Naive thymus-derived CD4-positive, alpha-beta T cell (primary cell): Measurements from ENCODE around the gene ZFAND4. TPM values are rescaled to one million over a fixed set of nuclear protein-coding genes. Genes with fewer than 3 reads are reported as not detected.
"Not testable (repeated sequence)": the region's sequence is repeated elsewhere in the genome, so short reads cannot be mapped to it uniquely, and the experiment has no call there.

Source experiments
- ATAC-seq: fragments of 150-1000 bp; cut with Tn5 transposase; 2 replicates; pipeline ENCODE4 v1.10.0; 2021; ENCODE audit warnings: mild to moderate bottlenecking, moderate library complexity
- CTCF ChIA-PET: fragments of 350-600 bp; sonication (Branson Sonifier 250); formaldehyde crosslinking; loops from one replicate; lab custom pipeline; 2021; ENCODE audit warnings: antibody characterized with exemption; lab: Charles Lee
- POLR2A ChIA-PET: fragments of 350-600 bp; sonication (Branson Sonifier 250); formaldehyde crosslinking; loops from one replicate; lab custom pipeline; 2021; ENCODE audit warnings: antibody characterized with exemption, inconsistent platforms; lab: Charles Lee
- DNase-seq, 9 donors: peaks; one replicate each; pipeline versions ENCODE4 v3.0.0 to v3.0.0-alpha.2; 2020 to 2022; ENCODE audit warnings: mixed read lengths in 1 of 9
- H3K27ac ChIP-seq: one replicate; pipeline ENCODE4 v1.7.0; 2013; ENCODE audit warnings: mild to moderate bottlenecking, low read depth, low read length, moderate library complexity
- H3K27me3 ChIP-seq, 2 donors: one replicate each; pipeline ENCODE4 v1.7.0; 2013; ENCODE audit warnings: low read length in 2 of 2, mild to moderate bottlenecking in 2 of 2, moderate library complexity in 2 of 2; ENCODE audit not compliant: control insufficient read depth in 2 of 2, insufficient read depth in 2 of 2
- H3K36me3 ChIP-seq, 3 experiments: 1 replicate in 2 of 3; 2 replicates in 1 of 3; pipeline ENCODE4 v1.7.0; 2013; ENCODE audit warnings: low read length in 3 of 3, mild to moderate bottlenecking in 3 of 3, moderate library complexity in 1 of 3; ENCODE audit not compliant: insufficient read depth in 3 of 3, control insufficient read depth in 2 of 3
- H3K4me1 ChIP-seq, 2 donors: one replicate each; pipeline ENCODE4 v1.7.0; 2013; ENCODE audit warnings: low read length in 2 of 2, mild to moderate bottlenecking in 2 of 2, moderate library complexity in 1 of 2; ENCODE audit not compliant: control insufficient read depth in 2 of 2, insufficient read depth in 2 of 2
- H3K4me3 ChIP-seq: 2 replicates; pipeline ENCODE4 v1.7.0; 2013; ENCODE audit warnings: mild to moderate bottlenecking, low read length
- H3K9me3 ChIP-seq, 3 experiments: 1 replicate in 2 of 3; 2 replicates in 1 of 3; pipeline ENCODE4 v1.7.0; 2013; ENCODE audit warnings: low read length in 3 of 3; ENCODE audit not compliant: control insufficient read depth in 2 of 3
- H3K27ac Mint-ChIP-seq, 9 donors: one replicate each; pipeline ENCODE4 v1.8.0; 2020 to 2022; ENCODE audit warnings: mixed read lengths in 9 of 9, mild to moderate bottlenecking in 8 of 9, moderate library complexity in 5 of 9, inconsistent platforms in 2 of 9
- H3K27me3 Mint-ChIP-seq, 5 donors: one replicate each; pipeline ENCODE4 v1.8.0; 2021 to 2022; ENCODE audit warnings: mixed read lengths in 5 of 5, mild to moderate bottlenecking in 1 of 5
- H3K36me3 Mint-ChIP-seq, 5 donors: one replicate each; pipeline ENCODE4 v1.8.0; 2020 to 2022; ENCODE audit warnings: mixed read lengths in 5 of 5, mild to moderate bottlenecking in 3 of 5, inconsistent platforms in 1 of 5
- H3K4me1 Mint-ChIP-seq, 7 donors: one replicate each; pipeline ENCODE4 v1.8.0; 2020 to 2022; ENCODE audit warnings: mixed read lengths in 7 of 7, mild to moderate bottlenecking in 3 of 7, inconsistent platforms in 1 of 7
- H3K4me3 Mint-ChIP-seq, 10 donors: one replicate each; pipeline ENCODE4 v1.8.0; 2020 to 2022; ENCODE audit warnings: mild to moderate bottlenecking in 10 of 10, mixed read lengths in 10 of 10, moderate library complexity in 6 of 10, inconsistent platforms in 2 of 10
- H3K9me3 Mint-ChIP-seq, 11 donors: one replicate each; pipeline ENCODE4 v1.8.0; 2020 to 2022; ENCODE audit warnings: mixed read lengths in 11 of 11, mild to moderate bottlenecking in 4 of 11, inconsistent platforms in 1 of 11, moderate library complexity in 1 of 11
- intact Hi-C, 2 donors: fragments of 100-400 bp; cut with micrococcal nuclease; formaldehyde crosslinking; loops; one replicate each; pipeline ENCODE4 v1.15.1; 2023
- polyA plus RNA-seq, 2 donors: library from polyadenylated mRNA; unstranded; fragments of 300-500 nt; fragmentation: Illumina TruSeq; gene quantifications; one replicate each; pipeline ENCODE4 v1.2.3, GENCODE V29; 2021
- total RNA-seq, 6 experiments: library from RNA in 5 of 6; stranded (reverse) in 5 of 6; gene quantifications; 1 replicate in 5 of 6; 2 replicates in 1 of 6; pipeline ENCODE4 v1.2.3 and lab custom pipeline; 2021 to 2026

The ZFAND4 gene
- total RNA-seq, result 10 to 100 TPM; 21.4 to 33.2 (median 29.5) TPM
- 10 to 100 TPM; 22.4 to 31.4 TPM for polyA plus RNA-seq
- 35.4 reads per million, percentile 63 among the genes with 10 or more reads in this experiment for total RNA-seq (lab: John Stamatoyannopoulos, UW)

DNA sequence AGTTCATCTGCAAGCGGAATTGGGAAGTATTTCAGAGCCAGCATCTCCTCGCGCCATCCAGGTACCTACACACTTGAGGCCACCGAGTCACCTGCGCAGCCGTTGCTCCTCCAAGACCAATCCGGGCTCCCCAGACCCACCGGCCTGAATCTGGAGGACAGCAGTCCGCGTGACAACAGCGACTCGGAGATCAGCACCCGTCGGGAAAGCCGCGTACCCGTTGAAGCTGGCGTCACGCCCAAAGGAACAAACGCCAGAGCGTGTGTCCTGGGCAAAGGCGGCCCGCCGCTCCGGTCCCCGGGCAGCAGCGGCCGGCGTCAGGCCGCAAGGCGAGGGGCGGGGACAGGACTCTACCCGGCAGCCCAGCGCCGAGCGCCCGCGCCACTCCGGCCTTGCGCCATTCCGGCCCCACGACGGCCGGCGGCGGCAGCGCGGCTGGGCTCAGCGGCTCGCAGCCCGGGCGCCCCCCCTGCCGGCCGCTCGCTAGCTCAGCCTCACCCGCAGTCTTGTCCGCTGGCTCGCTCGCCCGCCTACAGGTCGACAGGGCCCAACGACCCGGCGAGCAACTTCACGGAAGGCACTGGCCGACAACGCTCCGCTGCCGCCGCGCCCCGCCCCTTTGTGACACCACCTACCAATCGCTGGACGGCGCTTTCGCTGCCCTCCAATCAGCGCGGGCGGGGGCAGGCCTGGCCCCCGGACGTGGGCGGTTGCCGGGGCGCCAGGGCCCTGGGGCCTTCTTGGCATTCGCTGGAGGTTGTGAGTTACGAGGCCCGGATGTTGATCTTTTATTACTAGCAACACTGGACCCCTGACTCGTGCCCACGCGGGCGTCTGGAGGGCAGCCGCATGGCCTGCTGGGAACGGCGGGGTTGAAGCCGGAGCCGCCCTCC lies at the start of gene ZFAND4:
TSS of gene ZFAND4 (minus strand) at position 592 of the 893 bp plus-strand sequence. CDS start 9,047 bp downstream, outside the sequence.
- CTCF ChIA-PET, result interaction anchor here (0.5 to 1.7 kb wide), 4 partner anchors 10 to 208 kb away, joined by 3 to 8 read pairs (median 4); no protein-coding TSS in a partner anchor
- peaks cover 23 to 54% (median 46%) of the 10 kb centered on the region in 7 donors for H3K4me1 Mint-ChIP-seq
- no peaks in the 10 kb centered on the region for H3K36me3 ChIP-seq
- DNase-seq, result peak; percentile 88 to 93 (median 91)
- H3K27ac Mint-ChIP-seq, result peak within 1 kb of the TSS; percentile 77 to 97 (median 93)
- H3K27ac ChIP-seq, result peak within 1 kb of the TSS; percentile 79
- peak within 1 kb of the TSS; percentile 81 to 99 (median 94) for H3K4me3 Mint-ChIP-seq
- H3K27me3 ChIP-seq, result no peaks in the 10 kb centered on the region
- peaks cover 0 to 4% (median 0%) of the 10 kb centered on the region in 11 donors for H3K9me3 Mint-ChIP-seq
- intact Hi-C loops, result loop anchor here (1.0 to 10.0 kb wide), 16 partner anchors 54 to 715 kb away; partner anchors contain the start of genes ALOX5 (in 1 of the 2), RASSF4 (in 1 of the 2), TIMM23 (in 1 of the 2) and WASHC2C (in 1 of the 2)
- H3K4me1 ChIP-seq, result peaks cover 7 to 13% of the 10 kb centered on the region in 2 donors
- H3K4me3 ChIP-seq, result peak within 1 kb of the TSS; percentile 70
- H3K27me3 Mint-ChIP-seq, result peaks cover 0 to under 1% (median 0%) of the 10 kb centered on the region in 5 donors
- peaks cover 0 to 10% (median 0%) of the 10 kb centered on the region in 5 donors for H3K36me3 Mint-ChIP-seq
- POLR2A ChIA-PET, result interaction anchor here (0.6 to 1.5 kb wide), 10 partner anchors 14 to 686 kb away, joined by 3 to 5 read pairs (median 3); no protein-coding TSS in a partner anchor
- ATAC-seq, result peak; percentile 98
- H3K9me3 ChIP-seq, result no peaks in the 10 kb centered on the region

DNA sequence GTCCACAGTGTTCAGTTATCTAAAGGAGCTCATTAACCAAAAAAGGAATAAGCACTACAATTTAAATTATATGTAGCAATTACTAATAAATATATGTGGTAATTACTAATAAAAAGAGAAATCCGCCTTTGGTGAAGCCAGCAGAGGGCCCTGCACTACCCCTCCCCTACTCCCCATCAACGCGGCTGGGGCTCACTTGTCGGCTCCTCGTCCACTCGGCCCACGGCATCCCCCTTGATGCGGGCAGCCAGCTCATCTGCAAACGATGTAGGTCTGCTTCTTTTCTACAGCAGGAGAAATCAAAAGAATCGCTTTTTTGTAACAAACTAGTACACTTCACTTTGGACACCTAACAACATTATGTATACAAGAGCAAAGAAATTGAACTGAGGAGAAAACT lies 48.9 kb upstream of the ZFAND4 start:
- H3K4me1 ChIP-seq, H3K27me3 Mint-ChIP-seq, H3K9me3 ChIP-seq, H3K36me3 Mint-ChIP-seq, H3K27me3 ChIP-seq, H3K4me3 Mint-ChIP-seq, CTCF ChIA-PET, H3K27ac ChIP-seq, POLR2A ChIA-PET, H3K36me3 ChIP-seq, DNase-seq, intact Hi-C loops, H3K27ac Mint-ChIP-seq, H3K4me3 ChIP-seq, ATAC-seq, H3K9me3 Mint-ChIP-seq: not testable (repeated sequence)
- peaks cover 0 to 11% (median 6%) of the 10 kb centered on the region in 7 donors for H3K4me1 Mint-ChIP-seq

DNA sequence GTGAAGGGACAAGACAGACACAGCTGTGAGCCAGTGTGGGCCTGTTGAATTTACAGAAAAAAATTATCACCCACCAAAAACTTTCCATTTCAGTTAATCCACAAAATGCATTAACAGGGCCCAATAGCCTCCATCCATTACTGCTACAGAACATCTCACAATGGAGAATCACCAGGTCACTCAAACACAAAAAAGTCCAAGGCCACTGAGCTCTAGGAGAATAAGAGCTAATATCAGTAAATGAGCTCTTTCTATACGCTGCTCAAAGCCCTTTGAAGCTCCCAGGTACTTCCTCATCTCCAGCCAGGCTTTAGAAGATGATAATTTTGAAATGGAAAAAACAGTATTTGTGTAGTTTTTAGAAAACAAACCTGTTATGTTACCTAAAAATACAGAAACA lies 45.1 kb upstream of the ZFAND4 start:
- DNase-seq, H3K27me3 ChIP-seq, H3K9me3 ChIP-seq, H3K27ac ChIP-seq, CTCF ChIA-PET, H3K9me3 Mint-ChIP-seq, intact Hi-C loops, H3K4me3 ChIP-seq, ATAC-seq, H3K4me1 Mint-ChIP-seq, H3K27me3 Mint-ChIP-seq, H3K4me1 ChIP-seq, H3K27ac Mint-ChIP-seq, POLR2A ChIA-PET, H3K4me3 Mint-ChIP-seq, H3K36me3 ChIP-seq: not testable (repeated sequence)
- H3K36me3 Mint-ChIP-seq, result peaks cover 0 to 33% (median 12%) of the 10 kb centered on the region in 5 donors

DNA sequence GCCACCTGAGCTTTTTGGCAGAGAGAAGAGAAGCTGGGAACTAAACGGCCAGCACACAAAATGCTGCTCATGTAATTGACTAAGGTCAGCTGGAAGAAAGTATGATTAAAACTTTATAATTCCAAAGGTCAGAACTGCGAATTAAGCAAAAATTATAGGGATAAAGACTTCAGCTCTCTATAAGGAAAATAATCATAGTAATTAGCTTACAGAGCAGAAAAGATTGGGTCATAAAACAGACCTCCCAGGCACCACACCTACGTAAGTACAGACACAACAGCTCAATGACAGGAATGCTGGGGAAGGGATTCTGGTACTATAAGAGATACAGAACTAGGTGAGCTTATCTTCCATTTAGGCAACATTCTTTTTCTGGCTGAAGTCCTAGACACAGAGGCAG lies 44.5 kb upstream of the ZFAND4 start:
- H3K4me3 ChIP-seq, H3K4me1 ChIP-seq, intact Hi-C loops, POLR2A ChIA-PET, H3K9me3 Mint-ChIP-seq, H3K27ac Mint-ChIP-seq, DNase-seq, H3K27me3 Mint-ChIP-seq, H3K27ac ChIP-seq, H3K4me1 Mint-ChIP-seq, H3K4me3 Mint-ChIP-seq, ATAC-seq, H3K9me3 ChIP-seq, CTCF ChIA-PET, H3K36me3 ChIP-seq, H3K27me3 ChIP-seq: not testable (repeated sequence)
- H3K36me3 Mint-ChIP-seq, result peaks cover 0 to 33% (median 12%) of the 10 kb centered on the region in 5 donors

DNA sequence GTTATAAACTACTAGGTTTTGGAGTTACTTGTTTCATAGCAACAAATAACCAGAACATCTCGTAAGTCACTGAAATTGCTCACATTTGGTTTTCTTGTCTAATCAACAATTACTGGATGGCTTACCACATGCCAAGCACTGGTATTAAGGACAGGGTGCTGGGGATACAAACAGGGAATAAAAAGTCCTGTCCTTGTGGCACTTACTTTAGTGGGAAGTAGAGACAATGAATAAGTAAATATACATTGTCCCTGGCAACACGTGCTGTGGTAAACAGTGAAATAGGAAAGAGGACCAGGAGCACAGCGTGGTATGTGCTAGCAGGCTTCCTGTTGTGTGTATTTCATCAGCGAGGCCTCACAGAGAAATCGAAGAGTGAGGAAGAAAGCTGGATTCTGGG lies 38.7 kb upstream of the ZFAND4 start:
- H3K4me1 ChIP-seq, H3K9me3 ChIP-seq, H3K27ac ChIP-seq, H3K9me3 Mint-ChIP-seq, H3K4me3 ChIP-seq, H3K27me3 ChIP-seq, H3K36me3 ChIP-seq, H3K4me3 Mint-ChIP-seq, intact Hi-C loops, ATAC-seq, DNase-seq, POLR2A ChIA-PET, H3K4me1 Mint-ChIP-seq, H3K27me3 Mint-ChIP-seq, CTCF ChIA-PET: not testable (repeated sequence)
- Mint-ChIP-seq H3K27ac (peak overlapping the region in 1 of 9 donors; percentile 46), H3K36me3 (peaks cover 2 to 25% (median 4%) of the 10 kb centered on the region in 5 donors)

DNA sequence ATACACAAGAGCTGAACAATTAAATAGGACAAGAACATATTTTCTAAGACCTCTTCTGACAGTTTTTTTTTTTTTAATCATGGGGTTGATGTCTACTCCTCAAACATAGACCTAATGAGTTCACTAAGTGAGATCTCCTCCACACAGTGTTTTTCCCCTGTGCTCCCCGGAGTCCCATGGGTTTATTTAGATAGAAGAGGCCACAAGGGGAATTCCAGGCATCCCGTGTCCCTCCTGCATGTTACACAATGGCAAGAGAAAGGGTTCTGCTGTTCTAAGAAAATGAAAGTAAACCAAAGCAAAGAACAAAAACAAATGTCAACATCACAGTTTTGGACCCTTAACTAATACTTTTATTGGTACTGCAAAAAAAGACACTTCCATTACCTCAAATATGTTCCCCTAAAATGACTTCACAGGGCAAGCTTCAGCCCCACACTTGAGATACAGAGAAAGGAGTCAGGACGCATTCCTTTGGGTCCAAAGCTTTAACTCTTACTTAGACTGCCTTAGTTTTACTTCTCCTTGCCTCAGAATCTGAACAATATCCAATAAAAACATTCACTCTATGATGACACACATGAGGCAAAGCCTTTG lies 37.7 kb upstream of the ZFAND4 start:
- H3K9me3 ChIP-seq, intact Hi-C loops, DNase-seq, H3K9me3 Mint-ChIP-seq, ATAC-seq, H3K4me1 ChIP-seq, H3K36me3 ChIP-seq, H3K27me3 ChIP-seq, H3K27me3 Mint-ChIP-seq, H3K4me3 ChIP-seq, CTCF ChIA-PET, H3K27ac ChIP-seq: not testable (repeated sequence)
- H3K4me1 Mint-ChIP-seq, result peaks cover 0 to 12% (median 0%) of the 10 kb centered on the region in 7 donors
- H3K27ac Mint-ChIP-seq, result peak overlapping the region in 1 of 9 donors; percentile 65
- peak overlapping the region in 1 of 10 donors; percentile 10 for H3K4me3 Mint-ChIP-seq
- peaks cover 2 to 24% (median 4%) of the 10 kb centered on the region in 5 donors for H3K36me3 Mint-ChIP-seq
- POLR2A ChIA-PET, result interaction anchor here (0.7 kb wide), 1 partner anchor 102 kb away, joined by 4 read pairs; no protein-coding TSS in a partner anchor
